ENCODE results near the gene SPIRE1. TPM values are rescaled to one million over a fixed set of nuclear protein-coding genes. Genes with fewer than 3 reads are reported as not detected.
A peak's percentile ranks its signal among the peaks of the same experiment; 100 is the strongest.

SPIRE1 gene
- 2.7 TPM for total RNA-seq
- polyA plus RNA-seq, result under 1 TPM in 3 of 4 donors, not detected in 1; 0.13 to 0.61 (median 0.49) TPM

GRCh38 chr18:12657684-12658425, at the start of gene SPIRE1:
Gene SPIRE1 (minus strand): TSS chr18:12658107. CDS start chr18:12657866, 241 bp downstream.
- peaks cover 42% of the 10 kb centered on the region for H3K27me3 Mint-ChIP-seq
- H3K9me3 Mint-ChIP-seq, result no peaks in the 10 kb centered on the region
- Histone ChIP-seq H3K4me1 (ENCODE audit: control insufficient read depth, insufficient read depth, low read length, poor library complexity, severe bottlenecking) (peaks cover 9% of the 10 kb centered on the region), H3K27me3 (ENCODE audit: control insufficient read depth, insufficient read depth, low read length) (peaks cover 8% of the 10 kb centered on the region), H3K36me3 (ENCODE audit: control insufficient read depth, insufficient read depth, low read length) (no peaks in the 10 kb centered on the region), H3K4me3 (ENCODE audit: low read depth, low read length) (peak within 1 kb of the TSS; percentile 76), H3K27ac (ENCODE audit: insufficient read depth, low read length, poor library complexity, severe bottlenecking) (no peak within 1 kb of the TSS), H3K9me3 (ENCODE audit: control insufficient read depth in 2 of 2, low read length in 2 of 2) (no peaks in the 10 kb centered on the region)
- H3K4me3 Mint-ChIP-seq, result peak within 1 kb of the TSS; percentile 88 to 96 (median 94)
- H3K4me1 Mint-ChIP-seq, result peaks cover 6 to 17% (median 10%) of the 10 kb centered on the region in 4 donors
- H3K36me3 Mint-ChIP-seq, result no peaks in the 10 kb centered on the region
- peak; percentile 49 to 61 for ATAC-seq (ENCODE audit: low read depth in 2 of 2)
- H3K27ac Mint-ChIP-seq, result peak within 1 kb of the TSS; percentile 44 to 95 (median 60)
- peak; percentile 28 to 44 (median 33) for DNase-seq

- peaks cover 37 to 72% (median 53%) of the 10 kb centered on the region in 4 donors for H3K4me1 Mint-ChIP-seq
- peak overlapping the region; percentile 91 to 99 (median 99) for H3K27ac Mint-ChIP-seq
- Histone ChIP-seq H3K27me3 (ENCODE audit: control insufficient read depth, insufficient read depth, low read length) (no peaks in the 10 kb centered on the region), H3K36me3 (ENCODE audit: control insufficient read depth, insufficient read depth, low read length) (peaks cover 21% of the 10 kb centered on the region), H3K27ac (ENCODE audit: insufficient read depth, low read length, poor library complexity, severe bottlenecking) (peak overlapping the region; percentile 95), H3K4me1 (ENCODE audit: control insufficient read depth, insufficient read depth, low read length, poor library complexity, severe bottlenecking) (peaks cover 30% of the 10 kb centered on the region), H3K4me3 (ENCODE audit: low read depth, low read length) (peak overlapping the region; percentile 100), H3K9me3 (ENCODE audit: control insufficient read depth in 2 of 2, low read length in 2 of 2) (no peaks in the 10 kb centered on the region)
- H3K4me3 Mint-ChIP-seq, result peak overlapping the region; percentile 95 to 99 (median 96)
- DNase-seq (peak in 1 of 3 donors; percentile 36), ATAC-seq (ENCODE audit: low read depth in 2 of 2) (no peak)
- peaks cover 17% of the 10 kb centered on the region for H3K36me3 Mint-ChIP-seq
- no peaks in the 10 kb centered on the region for H3K27me3 Mint-ChIP-seq
- no peaks in the 10 kb centered on the region for H3K9me3 Mint-ChIP-seq
These were observed 45.8 kb upstream of the SPIRE1 start for GRCh38 chr18:12703664-12704063.

- H3K27ac ChIP-seq (ENCODE audit: insufficient read depth, low read length, poor library complexity, severe bottlenecking), result peak overlapping the region; percentile 95
- H3K9me3 ChIP-seq (ENCODE audit: control insufficient read depth in 2 of 2, low read length in 2 of 2), result no peaks in the 10 kb centered on the region
- Mint-ChIP-seq H3K9me3 (no peaks in the 10 kb centered on the region), H3K27me3 (no peaks in the 10 kb centered on the region), H3K36me3 (peaks cover 21% of the 10 kb centered on the region), H3K4me3 (peak overlapping the region; percentile 95 to 99 (median 96)), H3K27ac (peak overlapping the region; percentile 91 to 99 (median 99)), H3K4me1 (peaks cover 37 to 75% (median 56%) of the 10 kb centered on the region in 4 donors)
- H3K4me1 ChIP-seq (ENCODE audit: control insufficient read depth, insufficient read depth, low read length, poor library complexity, severe bottlenecking), result peaks cover 30% of the 10 kb centered on the region
- H3K4me3 ChIP-seq (ENCODE audit: low read depth, low read length), result peak overlapping the region; percentile 100
- H3K27me3 ChIP-seq (ENCODE audit: control insufficient read depth, insufficient read depth, low read length), result no peaks in the 10 kb centered on the region
- ATAC-seq (ENCODE audit: low read depth in 2 of 2) (peak; percentile 46 to 47), DNase-seq (no peak)
- H3K36me3 ChIP-seq (ENCODE audit: control insufficient read depth, insufficient read depth, low read length), result peaks cover 25% of the 10 kb centered on the region
These were observed 45.2 kb upstream of the SPIRE1 start for GRCh38 chr18:12703096-12703567.

GRCh38 chr18:12702221-12703095, 44.6 kb upstream of the SPIRE1 start, which contains the start of the genes CEP76 and PSMG2:
Gene CEP76 (minus strand): TSS chr18:12702723. CDS start chr18:12702548, 175 bp downstream.
Gene PSMG2 (plus strand): TSS chr18:12703042. CDS start chr18:12703108, 66 bp downstream.
- DNase-seq (peak; percentile 76 to 91 (median 87)), ATAC-seq (ENCODE audit: low read depth in 2 of 2) (peak; percentile 78 to 79)
- peak within 1 kb of the TSS; percentile 95 for H3K27ac ChIP-seq (ENCODE audit: insufficient read depth, low read length, poor library complexity, severe bottlenecking)
- peaks cover 16% of the 10 kb centered on the region for H3K36me3 Mint-ChIP-seq
- H3K4me1 Mint-ChIP-seq, result peaks cover 37 to 73% (median 56%) of the 10 kb centered on the region in 4 donors
- no peaks in the 10 kb centered on the region for H3K9me3 ChIP-seq (ENCODE audit: control insufficient read depth in 2 of 2, low read length in 2 of 2)
- peak within 1 kb of the TSS; percentile 91 to 99 (median 99) for H3K27ac Mint-ChIP-seq
- no peaks in the 10 kb centered on the region for H3K9me3 Mint-ChIP-seq
- no peaks in the 10 kb centered on the region for H3K27me3 Mint-ChIP-seq
- peak within 1 kb of the TSS; percentile 95 to 99 (median 96) for H3K4me3 Mint-ChIP-seq
- no peaks in the 10 kb centered on the region for H3K27me3 ChIP-seq (ENCODE audit: control insufficient read depth, insufficient read depth, low read length)
- peaks cover 30% of the 10 kb centered on the region for H3K4me1 ChIP-seq (ENCODE audit: control insufficient read depth, insufficient read depth, low read length, poor library complexity, severe bottlenecking)
- H3K36me3 ChIP-seq (ENCODE audit: control insufficient read depth, insufficient read depth, low read length), result peaks cover 18% of the 10 kb centered on the region
- H3K4me3 ChIP-seq (ENCODE audit: low read depth, low read length), result peak within 1 kb of the TSS; percentile 100

GRCh38 chr18:12701161-12701560, 43.3 kb upstream of the SPIRE1 start:
- no peak for ATAC-seq (ENCODE audit: low read depth in 2 of 2)
- H3K4me1 ChIP-seq (ENCODE audit: control insufficient read depth, insufficient read depth, low read length, poor library complexity, severe bottlenecking), result peaks cover 30% of the 10 kb centered on the region
- Mint-ChIP-seq H3K4me3 (peak overlapping the region; percentile 95 to 99 (median 96)), H3K9me3 (no peaks in the 10 kb centered on the region), H3K4me1 (peaks cover 37 to 63% (median 53%) of the 10 kb centered on the region in 4 donors), H3K27ac (peak overlapping the region; percentile 38 to 99 (median 91)), H3K27me3 (no peaks in the 10 kb centered on the region), H3K36me3 (peaks cover 15% of the 10 kb centered on the region)
- H3K9me3 ChIP-seq (ENCODE audit: control insufficient read depth in 2 of 2, low read length in 2 of 2), result no peaks in the 10 kb centered on the region
- H3K27ac ChIP-seq (ENCODE audit: insufficient read depth, low read length, poor library complexity, severe bottlenecking), result peak overlapping the region; percentile 95
- H3K27me3 ChIP-seq (ENCODE audit: control insufficient read depth, insufficient read depth, low read length), result no peaks in the 10 kb centered on the region
- H3K4me3 ChIP-seq (ENCODE audit: low read depth, low read length), result peak overlapping the region; percentile 92
- H3K36me3 ChIP-seq (ENCODE audit: control insufficient read depth, insufficient read depth, low read length), result peaks cover 16% of the 10 kb centered on the region
- DNase-seq, result no peak

- ATAC-seq (ENCODE audit: low read depth in 2 of 2), result no peak
- peaks cover 15% of the 10 kb centered on the region for H3K36me3 Mint-ChIP-seq
These were observed 41.8 kb upstream of the SPIRE1 start for GRCh38 chr18:12699747-12700146.

GRCh38 chr18:12694032-12694431, 36.1 kb upstream of the SPIRE1 start:
- H3K4me1 Mint-ChIP-seq, result peaks cover 5 to 27% (median 20%) of the 10 kb centered on the region in 4 donors
- H3K27me3 Mint-ChIP-seq, result no peaks in the 10 kb centered on the region
- Histone ChIP-seq H3K27me3 (ENCODE audit: control insufficient read depth, insufficient read depth, low read length) (no peaks in the 10 kb centered on the region), H3K36me3 (ENCODE audit: control insufficient read depth, insufficient read depth, low read length) (peaks cover 22% of the 10 kb centered on the region), H3K9me3 (ENCODE audit: control insufficient read depth in 2 of 2, low read length in 2 of 2) (no peaks in the 10 kb centered on the region), H3K4me3 (ENCODE audit: low read depth, low read length) (no peak overlapping the region), H3K27ac (ENCODE audit: insufficient read depth, low read length, poor library complexity, severe bottlenecking) (no peak overlapping the region), H3K4me1 (ENCODE audit: control insufficient read depth, insufficient read depth, low read length, poor library complexity, severe bottlenecking) (no peaks in the 10 kb centered on the region)
- H3K27ac Mint-ChIP-seq, result no peak overlapping the region
- no peak for DNase-seq
- peaks cover 25% of the 10 kb centered on the region for H3K36me3 Mint-ChIP-seq
- H3K4me3 Mint-ChIP-seq, result no peak overlapping the region
- no peak for ATAC-seq (ENCODE audit: low read depth in 2 of 2)
- peaks cover 0 to 3% (median 0%) of the 10 kb centered on the region in 7 donors for H3K9me3 Mint-ChIP-seq

More at GRCh38 chr18:12699747-12700146, 41.8 kb upstream of the SPIRE1 start:
- H3K4me1 Mint-ChIP-seq, result peaks cover 36 to 56% (median 44%) of the 10 kb centered on the region in 4 donors
- H3K36me3 ChIP-seq (ENCODE audit: control insufficient read depth, insufficient read depth, low read length), result peaks cover 20% of the 10 kb centered on the region
- H3K27ac ChIP-seq (ENCODE audit: insufficient read depth, low read length, poor library complexity, severe bottlenecking), result no peak overlapping the region
- H3K27ac Mint-ChIP-seq, result no peak overlapping the region
- no peak overlapping the region for H3K4me3 Mint-ChIP-seq
- H3K4me1 ChIP-seq (ENCODE audit: control insufficient read depth, insufficient read depth, low read length, poor library complexity, severe bottlenecking), result peaks cover 27% of the 10 kb centered on the region
- no peak for DNase-seq
- no peaks in the 10 kb centered on the region for H3K27me3 Mint-ChIP-seq
- no peaks in the 10 kb centered on the region for H3K9me3 Mint-ChIP-seq
- no peaks in the 10 kb centered on the region for H3K9me3 ChIP-seq (ENCODE audit: control insufficient read depth in 2 of 2, low read length in 2 of 2)
- H3K4me3 ChIP-seq (ENCODE audit: low read depth, low read length), result no peak overlapping the region
- no peaks in the 10 kb centered on the region for H3K27me3 ChIP-seq (ENCODE audit: control insufficient read depth, insufficient read depth, low read length)
